ENCODE measurements around the gene KIAA0930. TPM values are rescaled to one million over a fixed set of nuclear protein-coding genes. Genes with fewer than 3 reads are reported as not detected.
A peak's percentile ranks its signal among the peaks of the same experiment; 100 is the strongest.

KIAA0930 gene
- total RNA-seq, 6 experiments from 2014 or later = 24.5 to 57.9 (median 40.8) TPM

DNA sequence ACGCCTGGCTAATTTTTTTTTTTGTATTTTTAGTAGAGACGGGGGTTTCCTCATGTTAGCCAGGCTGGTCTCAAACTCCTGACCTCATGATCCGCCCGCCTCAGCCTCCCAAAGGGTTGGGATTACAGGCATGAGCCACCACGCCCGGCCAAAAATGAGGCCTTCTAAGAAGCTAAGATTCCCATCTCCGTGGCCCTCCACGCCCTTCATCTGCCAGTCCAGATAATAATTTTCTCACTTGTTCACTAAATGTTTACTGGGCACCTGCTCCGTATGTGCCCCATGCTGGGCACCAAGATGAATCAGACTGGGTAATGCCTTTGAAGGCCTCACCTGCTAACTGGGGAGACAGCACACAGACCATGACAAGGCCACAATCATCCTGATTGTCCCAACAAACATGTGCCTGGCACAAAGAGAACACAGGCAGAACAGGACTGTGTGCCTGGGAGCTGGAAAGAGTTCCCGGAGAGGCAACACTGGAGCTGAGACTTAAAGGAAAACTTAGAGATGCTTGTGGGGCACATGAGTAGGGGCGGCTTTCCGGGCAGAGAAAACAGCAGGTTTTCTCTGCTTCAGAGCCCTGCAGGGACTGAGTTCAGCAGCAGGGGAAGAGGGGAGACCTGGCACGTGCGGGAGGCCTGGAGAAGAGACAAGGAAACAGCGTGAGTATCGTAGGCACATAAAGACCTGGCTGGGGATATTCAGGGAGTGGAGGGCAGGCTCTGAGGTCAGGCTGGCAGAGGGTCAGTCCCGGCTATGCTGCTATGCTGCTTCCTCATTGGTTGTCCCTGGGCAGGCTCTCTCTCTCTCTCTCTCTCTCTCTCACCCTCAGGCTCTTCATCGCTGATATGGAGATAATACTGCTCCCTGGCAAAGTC is 2.4 kb downstream of the KIAA0930 start:
- H3K27me3 ChIP-seq = no peaks in the 10 kb centered on the region
- no peak for TF ChIP-seq POLR2A (IDR thresholded peaks at IDR 0.05)
- TF ChIP-seq, protein P1, sequence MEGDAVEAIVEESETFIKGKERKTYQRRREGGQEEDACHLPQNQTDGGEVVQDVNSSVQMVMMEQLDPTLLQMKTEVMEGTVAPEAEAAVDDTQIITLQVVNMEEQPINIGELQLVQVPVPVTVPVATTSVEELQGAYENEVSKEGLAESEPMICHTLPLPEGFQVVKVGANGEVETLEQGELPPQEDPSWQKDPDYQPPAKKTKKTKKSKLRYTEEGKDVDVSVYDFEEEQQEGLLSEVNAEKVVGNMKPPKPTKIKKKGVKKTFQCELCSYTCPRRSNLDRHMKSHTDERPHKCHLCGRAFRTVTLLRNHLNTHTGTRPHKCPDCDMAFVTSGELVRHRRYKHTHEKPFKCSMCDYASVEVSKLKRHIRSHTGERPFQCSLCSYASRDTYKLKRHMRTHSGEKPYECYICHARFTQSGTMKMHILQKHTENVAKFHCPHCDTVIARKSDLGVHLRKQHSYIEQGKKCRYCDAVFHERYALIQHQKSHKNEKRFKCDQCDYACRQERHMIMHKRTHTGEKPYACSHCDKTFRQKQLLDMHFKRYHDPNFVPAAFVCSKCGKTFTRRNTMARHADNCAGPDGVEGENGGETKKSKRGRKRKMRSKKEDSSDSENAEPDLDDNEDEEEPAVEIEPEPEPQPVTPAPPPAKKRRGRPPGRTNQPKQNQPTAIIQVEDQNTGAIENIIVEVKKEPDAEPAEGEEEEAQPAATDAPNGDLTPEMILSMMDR (IDR thresholded peaks at IDR 0.05) = no peak
- peaks cover 0 to 28% (median 7%) of the 10 kb centered on the region in 4 donors for H3K4me1 ChIP-seq
- no peak for DNase-seq
- no peaks in the 10 kb centered on the region for H3K36me3 ChIP-seq
- intact Hi-C loops (cut with DNase I) = no loop called here
- no peaks in the 10 kb centered on the region for H3K9me3 ChIP-seq
- WGBS (ENCODE audit: insufficient coverage, low coverage, low lambda C conversion rate, missing lambda C conversion rate) = 82% methylated on average over 14 of the region's 18 CpGs
- no peak overlapping the region for H3K4me3 ChIP-seq
- no peak for ATAC-seq
- no peak overlapping the region for H3K27ac ChIP-seq

DNA sequence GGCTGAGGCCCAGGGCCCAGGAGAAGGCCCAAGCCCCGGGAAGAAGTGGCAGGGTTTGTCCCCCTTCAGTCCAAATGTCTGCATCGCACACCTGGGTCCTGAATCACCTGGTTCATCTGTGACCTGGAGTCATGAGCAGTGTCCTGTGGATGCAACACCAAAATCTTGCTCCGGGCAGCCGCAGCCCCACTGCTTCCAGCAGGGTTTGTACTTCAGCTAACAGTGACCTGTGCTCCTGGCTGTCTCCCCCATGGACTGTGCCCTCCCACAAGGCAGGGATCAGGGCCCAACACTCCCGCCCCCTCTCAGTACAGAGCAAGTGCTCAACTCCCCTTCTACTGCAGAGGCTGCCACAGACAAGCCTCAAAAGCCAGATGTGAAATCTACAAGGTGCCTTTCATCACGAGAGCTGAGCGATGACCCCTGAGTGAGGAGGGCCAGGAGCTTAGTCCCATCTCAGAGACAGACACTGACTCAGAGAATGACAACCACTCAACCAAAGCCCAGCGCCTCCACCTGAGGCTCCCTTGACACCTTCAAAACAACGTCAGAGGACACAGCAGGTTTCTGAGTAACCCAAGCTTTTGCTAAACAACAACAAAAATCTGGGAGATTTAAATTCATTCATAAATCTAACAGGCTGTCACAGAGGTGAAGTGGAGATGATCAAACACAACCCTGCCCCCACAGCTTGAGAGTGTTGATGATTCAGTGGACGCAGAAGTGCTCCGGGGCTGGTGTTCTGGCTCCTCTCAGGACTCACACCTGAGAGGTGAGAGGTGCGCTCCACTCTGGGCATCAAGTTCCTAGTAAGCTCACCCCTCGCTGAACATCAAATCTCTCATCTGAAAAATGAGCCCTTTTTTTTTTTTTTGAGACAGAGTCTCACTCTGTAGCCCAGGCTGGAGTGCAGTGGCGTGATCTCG is 3.4 kb downstream of the KIAA0930 start:
- whole genome bisulfite sequencing (ENCODE audit: insufficient coverage, low coverage, low lambda C conversion rate, missing lambda C conversion rate) = 69% methylated on average over 9 of the region's 15 CpGs
- Histone ChIP-seq H3K4me3 (no peak overlapping the region), H3K27me3 (no peaks in the 10 kb centered on the region), H3K27ac (no peak overlapping the region), H3K9me3 (no peaks in the 10 kb centered on the region), H3K36me3 (no peaks in the 10 kb centered on the region), H3K4me1 (peaks cover 0 to 21% (median 7%) of the 10 kb centered on the region in 4 donors)
- TF ChIP-seq, protein P1 (IDR thresholded peaks at IDR 0.05) = no peak
- no peak for TF ChIP-seq POLR2A (IDR thresholded peaks at IDR 0.05)
- DNase-seq (peak; percentile 48 to 82 (median 80)), ATAC-seq (peak; percentile 31 to 71 (median 52))
- intact Hi-C loops (cut with DNase I) = no loop called here

DNA sequence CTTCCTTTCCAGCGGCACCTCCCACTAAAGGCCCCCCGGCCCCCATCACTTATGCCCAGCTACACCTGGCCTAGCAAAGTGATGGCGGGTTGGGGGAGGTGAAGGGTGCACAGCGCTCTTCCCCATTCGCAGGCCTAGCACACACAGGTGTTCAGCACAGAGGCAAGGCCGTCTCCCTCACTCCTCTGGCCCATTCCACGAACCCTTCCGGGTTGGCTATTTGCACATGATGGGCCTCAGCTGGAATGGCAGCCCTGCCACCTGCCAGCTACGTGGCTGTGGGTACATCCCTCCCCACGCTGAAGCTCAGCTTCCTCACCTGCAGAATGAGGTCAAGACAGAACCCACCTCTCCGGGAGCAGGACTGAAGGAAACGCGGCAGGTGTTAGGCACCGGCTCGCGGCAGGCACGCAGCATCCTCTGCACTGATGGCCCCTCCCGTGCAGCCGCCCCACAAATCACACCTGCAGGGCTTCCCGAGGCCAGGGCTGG is 4.8 kb downstream of the KIAA0930 start:
- H3K27ac ChIP-seq = no peak overlapping the region
- H3K4me1 ChIP-seq = peaks cover 0 to 21% (median 7%) of the 10 kb centered on the region in 4 donors
- no peaks in the 10 kb centered on the region for H3K9me3 ChIP-seq
- no peak overlapping the region for H3K4me3 ChIP-seq
- intact Hi-C loops (cut with DNase I) = no loop called here
- H3K36me3 ChIP-seq = no peaks in the 10 kb centered on the region
- no peak for DNase-seq
- WGBS (ENCODE audit: insufficient coverage, low coverage, low lambda C conversion rate, missing lambda C conversion rate) = 96% methylated on average over 5 of the region's 20 CpGs
- no peak for TF ChIP-seq POLR2A (IDR thresholded peaks at IDR 0.05)
- TF ChIP-seq, protein P1 (IDR thresholded peaks at IDR 0.05) = no peak
- no peaks in the 10 kb centered on the region for H3K27me3 ChIP-seq
- no peak for ATAC-seq

DNA sequence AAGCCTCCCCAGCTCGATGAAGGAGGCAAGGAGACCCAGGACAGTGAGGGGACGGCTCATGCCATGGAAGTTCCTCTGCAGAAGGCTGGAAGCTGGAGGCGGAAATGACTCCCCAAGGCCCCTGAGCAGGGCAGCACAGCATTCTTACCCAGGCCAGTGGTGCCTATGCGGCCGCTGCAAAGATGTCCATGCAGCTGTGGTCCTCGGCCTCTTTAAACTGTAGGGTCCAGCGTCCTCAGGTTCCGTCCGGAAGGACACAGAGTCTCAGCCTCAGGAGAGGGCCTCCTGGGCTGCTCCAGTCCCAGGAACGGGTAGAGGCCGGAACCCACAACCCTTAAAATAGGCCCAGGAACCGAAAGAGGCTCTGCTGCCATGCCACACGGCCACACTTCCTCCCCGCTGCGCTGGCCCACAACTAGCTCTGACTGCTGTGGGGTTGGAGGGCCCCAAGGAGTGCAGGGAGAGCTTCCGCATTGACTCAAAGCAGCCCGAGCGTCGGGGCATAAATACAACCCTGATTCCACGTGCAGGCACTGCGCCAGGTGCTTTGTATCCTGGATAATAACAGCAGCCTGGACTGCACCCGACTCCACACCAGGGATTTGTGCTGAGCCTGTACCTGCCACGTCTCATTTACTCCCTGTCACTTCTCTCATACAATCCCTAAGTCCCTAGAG is 5.5 kb downstream of the KIAA0930 start:
- intact Hi-C loops (cut with DNase I) = no loop called here
- Histone ChIP-seq H3K36me3 (no peaks in the 10 kb centered on the region), H3K27ac (no peak overlapping the region), H3K27me3 (no peaks in the 10 kb centered on the region), H3K4me3 (no peak overlapping the region), H3K9me3 (no peaks in the 10 kb centered on the region), H3K4me1 (peaks cover 0 to 21% (median 7%) of the 10 kb centered on the region in 4 donors)
- DNase-seq = no peak
- ATAC-seq = peak; percentile 33 to 64 (median 38)
- TF ChIP-seq, protein P1 (IDR thresholded peaks at IDR 0.05) = no peak
- TF ChIP-seq POLR2A (IDR thresholded peaks at IDR 0.05) = no peak
- 61% methylated on average over 8 of the region's 23 CpGs for WGBS (ENCODE audit: insufficient coverage, low coverage, low lambda C conversion rate, missing lambda C conversion rate)

All from right lobe of liver (tissue), 6 donors.